Measurements from ENCODE around the gene EXD3. TPM values are rescaled to one million over a fixed set of nuclear protein-coding genes. Genes with fewer than 3 reads are reported as not detected.

EXD3 gene
- total and polyA plus RNA-seq, 2 donors, result 7.5 to 12.0 TPM

DNA sequence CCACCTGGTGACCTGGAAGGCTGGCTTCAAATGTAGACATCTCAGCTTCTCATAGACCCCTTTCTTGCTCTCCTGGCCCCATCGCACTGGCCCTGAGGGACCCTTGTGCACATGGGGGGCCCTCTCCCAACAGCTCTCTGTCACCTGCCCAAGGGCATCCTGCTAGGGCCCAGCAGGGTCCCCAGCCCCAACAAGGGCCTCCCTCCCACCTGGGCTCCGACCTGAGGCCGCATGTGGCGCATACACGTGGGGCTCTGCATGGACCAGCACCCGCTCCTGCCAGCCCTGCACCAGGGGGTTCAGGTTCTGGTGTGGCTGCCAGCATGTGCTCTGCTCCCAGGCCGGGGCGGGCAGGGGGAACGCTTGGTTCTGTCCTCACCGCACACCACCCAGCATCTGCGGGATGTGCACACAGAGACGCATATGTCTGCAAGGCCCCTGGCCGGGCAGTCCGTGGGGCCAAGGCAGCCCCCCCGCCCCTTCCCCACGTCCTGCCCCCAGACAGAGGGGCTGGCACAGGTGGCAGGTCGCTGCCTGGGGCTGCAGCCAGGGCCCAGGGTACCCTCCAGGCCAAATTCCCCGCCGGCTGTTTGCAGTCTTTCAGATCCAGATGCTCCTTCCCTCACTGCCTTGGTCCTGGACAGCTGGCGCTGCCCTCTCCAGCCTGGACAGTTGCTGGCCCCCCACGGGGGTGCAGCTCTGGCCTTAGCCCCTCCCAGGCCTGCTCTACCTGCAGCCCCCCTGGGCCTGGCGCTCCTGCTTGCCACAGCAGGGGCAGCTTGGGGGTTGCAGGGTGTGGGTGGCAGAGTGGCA lies 103.0 kb downstream of the EXD3 start:
- WGBS, result 90% methylated on average over 22 of the region's 22 CpGs
- H3K4me3 ChIP-seq (ENCODE audit: low read depth, low read length), result no peak overlapping the region
- H3K36me3 ChIP-seq (ENCODE audit: insufficient read depth), result no peaks in the 10 kb centered on the region
- no peak overlapping the region for H3K27ac ChIP-seq (ENCODE audit: low read depth)
- H3K4me1 ChIP-seq (ENCODE audit: insufficient read depth), result no peaks in the 10 kb centered on the region
- no peak for DNase-seq (ENCODE audit: extremely low spot score)

DNA sequence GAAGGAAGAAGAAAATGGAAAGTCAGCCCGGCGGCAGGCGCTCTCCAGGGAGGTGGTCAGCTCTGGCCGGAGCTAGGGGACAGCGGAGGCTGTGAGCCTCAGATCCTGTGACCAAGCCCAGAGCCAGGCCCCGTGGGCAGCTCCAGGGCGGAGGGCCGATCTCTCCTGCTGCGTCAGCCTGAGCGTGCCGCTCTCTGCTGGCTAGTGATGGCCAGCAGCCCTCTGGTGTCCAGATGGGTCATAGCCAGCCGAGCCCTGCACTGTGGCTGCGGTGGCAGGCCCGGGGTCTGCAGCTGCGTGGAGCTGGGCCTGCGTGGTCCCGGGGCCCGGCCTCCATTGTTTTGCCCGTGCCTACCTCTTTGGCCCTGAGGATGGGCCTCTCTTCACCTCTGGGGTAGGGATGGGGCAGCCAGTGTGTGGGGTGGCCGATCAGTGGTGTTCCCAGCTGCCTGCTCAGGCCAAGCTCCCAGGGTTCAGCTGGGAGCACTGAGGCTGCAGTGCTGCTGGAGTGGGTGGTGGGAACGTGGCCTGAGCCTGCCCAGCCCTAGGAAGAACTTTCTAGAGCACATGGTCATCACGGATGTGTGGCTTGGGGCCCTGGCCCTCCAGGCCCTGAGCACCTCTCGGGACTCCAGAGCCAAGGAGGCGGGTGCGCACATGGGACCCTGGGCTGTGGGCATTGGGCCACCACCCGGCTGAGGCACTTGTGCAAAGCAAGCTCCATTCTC lies 103.8 kb downstream of the EXD3 start:
- Histone ChIP-seq H3K4me1 (ENCODE audit: insufficient read depth) (no peaks in the 10 kb centered on the region), H3K36me3 (ENCODE audit: insufficient read depth) (no peaks in the 10 kb centered on the region), H3K27ac (ENCODE audit: low read depth) (no peak overlapping the region), H3K4me3 (ENCODE audit: low read depth, low read length) (no peak overlapping the region)
- 70% methylated on average over 26 of the region's 26 CpGs for WGBS
- no peak for DNase-seq (ENCODE audit: extremely low spot score)

GRCh38 chr9:137318602-137319001 lies 104.4 kb downstream of the EXD3 start:
- no peak overlapping the region for H3K27ac ChIP-seq (ENCODE audit: low read depth)
- H3K4me1 ChIP-seq (ENCODE audit: insufficient read depth), result no peaks in the 10 kb centered on the region
- no peak overlapping the region for H3K4me3 ChIP-seq (ENCODE audit: low read depth, low read length)
- no peaks in the 10 kb centered on the region for H3K36me3 ChIP-seq (ENCODE audit: insufficient read depth)
- WGBS, result 80% methylated on average over 18 of the region's 18 CpGs
- DNase-seq (ENCODE audit: extremely low spot score), result no peak

GRCh38 chr9:137317718-137318511 lies 105.0 kb downstream of the EXD3 start:
- no peak for DNase-seq (ENCODE audit: extremely low spot score)
- Histone ChIP-seq H3K4me1 (ENCODE audit: insufficient read depth) (no peaks in the 10 kb centered on the region), H3K27ac (ENCODE audit: low read depth) (no peak overlapping the region), H3K36me3 (ENCODE audit: insufficient read depth) (no peaks in the 10 kb centered on the region), H3K4me3 (ENCODE audit: low read depth, low read length) (no peak overlapping the region)
- 77% methylated on average over 24 of the region's 24 CpGs for WGBS

GRCh38 chr9:137317021-137317717 lies 105.8 kb downstream of the EXD3 start:
- Histone ChIP-seq H3K36me3 (ENCODE audit: insufficient read depth) (no peaks in the 10 kb centered on the region), H3K4me3 (ENCODE audit: low read depth, low read length) (no peak overlapping the region), H3K27ac (ENCODE audit: low read depth) (no peak overlapping the region), H3K4me1 (ENCODE audit: insufficient read depth) (no peaks in the 10 kb centered on the region)
- WGBS, result 88% methylated on average over 19 of the region's 19 CpGs
- DNase-seq (ENCODE audit: extremely low spot score), result no peak

DNA sequence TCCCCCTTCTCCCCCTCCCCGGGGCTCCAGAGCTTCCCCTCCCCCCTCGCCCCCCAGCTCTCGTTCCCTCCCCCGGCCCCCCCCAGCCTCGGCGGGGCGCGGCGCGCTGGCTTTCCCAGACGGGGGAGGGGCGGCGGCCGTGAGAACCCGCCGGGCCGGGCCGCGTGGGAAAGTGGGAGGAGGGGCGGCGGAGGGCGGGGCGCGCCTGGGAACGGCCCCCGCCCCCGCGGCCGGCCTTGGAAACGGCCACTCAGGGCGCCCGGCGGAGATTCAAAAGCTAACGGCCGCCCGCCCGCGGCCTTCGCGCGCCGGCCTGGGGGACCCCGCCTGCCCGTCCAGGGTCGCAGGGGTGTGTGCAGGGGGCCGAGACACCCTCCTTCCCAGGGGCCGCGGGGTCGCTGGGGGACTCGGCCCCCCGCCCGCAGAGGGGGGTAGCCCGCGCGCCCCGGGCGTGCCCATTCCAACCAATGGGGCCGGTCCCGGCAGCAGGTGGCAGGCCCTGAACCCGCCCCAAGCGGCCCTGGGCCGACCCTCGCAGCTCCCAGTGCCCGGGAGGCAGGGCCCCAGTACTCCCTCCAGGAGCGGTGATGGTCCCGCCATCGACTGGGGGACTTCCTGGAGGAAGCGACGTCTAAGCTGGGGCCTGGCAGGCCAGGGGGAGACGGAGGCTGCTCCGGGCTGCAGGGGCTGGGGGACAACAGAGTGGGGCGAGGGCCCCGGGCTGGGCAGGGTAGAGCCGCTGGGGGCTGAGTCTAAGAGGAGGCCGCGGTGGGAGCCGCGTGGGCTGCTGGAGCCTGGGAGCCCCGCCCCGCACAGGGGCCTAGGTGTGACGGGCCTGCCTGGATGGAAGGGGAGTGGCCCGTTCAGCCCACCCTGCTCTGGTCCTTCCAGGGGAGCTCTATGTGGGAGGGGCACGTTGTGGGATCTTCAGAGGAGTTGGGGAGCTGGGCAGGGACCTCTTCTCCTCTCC lies 106.7 kb downstream of the EXD3 start:
- no peaks in the 10 kb centered on the region for H3K4me1 ChIP-seq (ENCODE audit: insufficient read depth)
- no peak overlapping the region for H3K27ac ChIP-seq (ENCODE audit: low read depth)
- no peak for DNase-seq (ENCODE audit: extremely low spot score)
- 5% methylated on average over 78 of the region's 83 CpGs for WGBS
- no peaks in the 10 kb centered on the region for H3K36me3 ChIP-seq (ENCODE audit: insufficient read depth)
- no peak overlapping the region for H3K4me3 ChIP-seq (ENCODE audit: low read depth, low read length)

GRCh38 chr9:137315581-137316011 lies 107.4 kb downstream of the EXD3 start:
- no peak for DNase-seq (ENCODE audit: extremely low spot score)
- no peaks in the 10 kb centered on the region for H3K4me1 ChIP-seq (ENCODE audit: insufficient read depth)
- 22% methylated on average over 18 of the region's 18 CpGs for WGBS
- H3K4me3 ChIP-seq (ENCODE audit: low read depth, low read length), result no peak overlapping the region
- no peaks in the 10 kb centered on the region for H3K36me3 ChIP-seq (ENCODE audit: insufficient read depth)
- no peak overlapping the region for H3K27ac ChIP-seq (ENCODE audit: low read depth)

DNA sequence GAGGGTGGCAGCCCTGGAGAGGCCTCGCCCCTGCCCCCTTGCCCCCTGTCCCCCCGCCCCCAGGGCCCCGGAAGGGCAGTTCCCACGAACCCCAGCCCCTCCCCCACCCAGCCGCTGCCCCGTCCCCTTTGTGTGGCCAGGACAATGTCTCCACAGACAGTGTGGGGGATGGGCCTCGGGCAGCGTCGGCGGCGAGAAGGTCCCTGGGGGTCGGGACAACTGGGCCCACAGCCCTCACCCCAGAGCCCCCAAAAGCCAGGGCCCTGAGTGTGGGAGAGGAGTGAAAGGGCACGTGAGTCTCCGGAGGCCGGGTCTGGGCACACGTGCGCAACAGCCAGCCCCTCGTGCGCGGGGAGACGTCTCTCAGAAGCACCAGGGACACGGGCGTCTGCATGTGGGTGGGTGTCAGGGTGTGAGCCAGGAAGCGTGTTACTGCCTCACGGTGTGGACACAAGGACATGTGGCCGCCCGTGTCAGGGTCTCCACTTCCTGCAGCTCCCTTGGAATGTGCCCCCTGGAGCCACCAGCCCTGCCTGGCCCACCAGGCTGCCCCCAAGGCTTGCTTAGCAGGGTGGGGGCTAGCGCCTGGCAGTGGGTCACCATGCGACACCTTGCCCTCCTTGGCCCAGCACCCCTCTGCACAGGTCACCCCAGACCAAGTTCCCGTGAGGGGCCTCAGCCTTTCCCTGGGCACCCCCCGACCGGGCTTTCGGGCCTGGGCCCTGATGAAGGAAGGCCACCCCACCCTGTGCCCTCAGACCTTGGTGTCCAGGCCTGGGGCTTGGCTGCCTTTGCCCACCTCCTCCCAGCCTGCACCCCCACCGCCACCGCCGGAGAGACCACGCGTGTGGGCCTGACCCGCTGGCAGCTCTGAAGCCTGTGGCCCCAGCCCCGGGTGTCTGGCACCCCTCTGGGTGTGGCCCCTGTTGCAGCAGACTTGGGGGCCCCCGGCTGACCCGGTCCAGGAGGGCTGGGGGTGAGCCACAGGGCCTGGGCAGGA lies 108.1 kb downstream of the EXD3 start:
- Histone ChIP-seq H3K36me3 (ENCODE audit: insufficient read depth) (no peaks in the 10 kb centered on the region), H3K27ac (ENCODE audit: low read depth) (peak overlapping the region; percentile 32), H3K4me3 (ENCODE audit: low read depth, low read length) (no peak overlapping the region), H3K4me1 (ENCODE audit: insufficient read depth) (no peaks in the 10 kb centered on the region)
- WGBS, result 67% methylated on average over 42 of the region's 42 CpGs
- no peak for DNase-seq (ENCODE audit: extremely low spot score)

GRCh38 chr9:137313956-137314560 lies 108.9 kb downstream of the EXD3 start:
- Histone ChIP-seq H3K4me1 (ENCODE audit: insufficient read depth) (no peaks in the 10 kb centered on the region), H3K4me3 (ENCODE audit: low read depth, low read length) (no peak overlapping the region), H3K27ac (ENCODE audit: low read depth) (no peak overlapping the region), H3K36me3 (ENCODE audit: insufficient read depth) (no peaks in the 10 kb centered on the region)
- DNase-seq (ENCODE audit: extremely low spot score), result no peak
- 73% methylated on average over 24 of the region's 24 CpGs for WGBS

DNA sequence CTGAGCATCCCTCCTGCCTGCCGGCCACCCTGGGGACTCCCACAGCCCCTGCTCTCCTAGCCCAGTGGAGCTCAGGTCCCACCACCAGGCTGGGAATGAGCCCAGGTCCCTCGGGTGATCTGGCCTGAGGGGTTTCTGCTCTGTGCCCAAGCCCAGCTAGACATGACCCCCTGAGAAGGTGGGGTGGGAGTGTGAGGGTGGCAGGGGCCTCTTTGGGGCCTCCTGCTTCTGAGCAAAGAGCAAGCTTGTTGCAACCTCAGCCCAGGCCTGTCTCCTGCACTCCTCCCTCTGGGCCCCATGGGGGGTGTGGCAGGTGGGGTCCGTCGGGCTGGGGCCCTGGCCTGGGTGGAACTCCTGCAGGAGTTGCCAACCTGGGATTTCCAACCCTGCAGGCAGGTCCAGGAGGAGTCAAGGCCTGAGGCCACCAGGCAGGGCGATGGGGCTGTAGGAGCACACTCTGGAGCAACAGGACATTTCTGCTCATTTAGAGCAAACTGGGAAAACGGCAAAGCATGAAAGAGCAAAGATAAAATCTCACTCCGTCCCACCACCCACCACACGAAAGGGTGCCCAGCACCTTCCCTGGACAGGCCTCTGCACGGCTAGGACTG lies 109.5 kb downstream of the EXD3 start:
- no peak for DNase-seq (ENCODE audit: extremely low spot score)
- Histone ChIP-seq H3K4me3 (ENCODE audit: low read depth, low read length) (no peak overlapping the region), H3K27ac (ENCODE audit: low read depth) (no peak overlapping the region), H3K36me3 (ENCODE audit: insufficient read depth) (no peaks in the 10 kb centered on the region), H3K4me1 (ENCODE audit: insufficient read depth) (no peaks in the 10 kb centered on the region)
- 72% methylated on average over 9 of the region's 9 CpGs for WGBS

DNA sequence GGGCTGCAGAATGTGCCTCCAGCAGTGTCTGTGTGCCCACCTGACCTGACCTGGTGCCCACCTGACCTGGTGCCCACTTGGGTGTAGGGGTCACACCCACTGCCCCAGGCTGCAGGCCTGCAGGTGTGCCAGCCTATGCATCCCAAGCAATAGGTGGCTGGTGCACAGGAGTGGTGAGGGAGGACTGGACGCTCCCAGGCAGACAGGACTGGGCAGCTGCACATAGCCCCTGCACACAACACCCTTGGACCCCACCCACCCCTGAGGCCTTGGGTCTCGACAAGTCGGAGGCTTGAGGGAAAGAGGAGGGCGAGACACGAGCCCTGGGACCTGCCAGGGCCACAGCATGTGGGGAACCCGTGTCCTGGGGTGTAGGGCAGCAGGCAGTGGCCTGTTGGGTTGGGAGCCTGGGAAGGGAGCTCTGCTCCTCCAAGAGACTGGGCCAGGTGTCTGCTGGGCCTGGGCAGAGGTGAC lies 110.1 kb downstream of the EXD3 start:
- Histone ChIP-seq H3K27ac (ENCODE audit: low read depth) (no peak overlapping the region), H3K36me3 (ENCODE audit: insufficient read depth) (no peaks in the 10 kb centered on the region), H3K4me1 (ENCODE audit: insufficient read depth) (no peaks in the 10 kb centered on the region), H3K4me3 (ENCODE audit: low read depth, low read length) (no peak overlapping the region)
- no peak for DNase-seq (ENCODE audit: extremely low spot score)
- 87% methylated on average over 6 of the region's 6 CpGs for WGBS

Measured in urinary bladder (tissue), 4 donors.